HG03457 (cell line): ENCODE results near the gene HUS1B.

ENCODE experiments used
- ATAC-seq: cut with Tn5 transposase; IDR thresholded peaks from one replicate; pipeline ENCODE4 v1.9.1; 2021; ENCODE audit warnings: moderate number of reproducible peaks; ENCODE audit not compliant: unreplicated experiment

Gene HUS1B

DNA sequence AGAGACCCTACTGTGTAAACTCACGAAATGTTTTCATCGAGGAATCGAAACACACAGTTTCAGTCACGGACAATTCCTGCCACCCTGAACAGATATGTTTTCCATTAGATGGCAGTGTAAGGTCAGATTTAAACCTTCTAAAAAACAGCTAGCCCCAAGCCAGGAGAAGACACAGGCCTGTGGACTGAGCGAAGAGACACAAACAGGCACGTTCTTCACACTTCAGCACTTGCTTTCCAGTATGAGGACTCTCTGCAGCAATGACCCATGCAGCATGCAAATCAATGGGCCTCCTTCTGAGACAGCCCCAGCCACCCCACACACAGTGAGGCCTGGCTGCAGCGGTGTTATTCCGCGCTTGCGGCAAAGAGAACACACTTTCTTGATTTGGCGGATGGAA, 31.9 kb downstream of the HUS1B start:
- no peak for ATAC-seq

DNA sequence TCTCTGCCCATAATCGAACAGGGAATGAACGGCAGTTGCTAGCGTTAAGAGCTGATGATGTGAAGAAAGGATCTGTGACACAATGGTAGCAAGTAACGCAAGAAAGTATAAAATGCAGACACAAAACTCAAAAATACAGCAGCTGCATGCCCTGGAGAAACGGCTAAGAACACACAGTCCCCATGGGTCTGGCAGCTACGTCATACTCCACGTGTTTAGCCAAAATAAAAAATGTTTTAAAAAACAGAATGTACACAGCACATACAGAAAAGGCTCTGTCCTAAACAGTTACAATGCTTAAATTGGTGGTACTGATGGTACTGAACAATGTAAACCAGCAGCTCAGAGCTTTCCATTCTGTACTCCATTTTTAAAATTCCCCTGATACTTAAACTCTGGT, 34.4 kb downstream of the HUS1B start:
- ATAC-seq: no peak

DNA sequence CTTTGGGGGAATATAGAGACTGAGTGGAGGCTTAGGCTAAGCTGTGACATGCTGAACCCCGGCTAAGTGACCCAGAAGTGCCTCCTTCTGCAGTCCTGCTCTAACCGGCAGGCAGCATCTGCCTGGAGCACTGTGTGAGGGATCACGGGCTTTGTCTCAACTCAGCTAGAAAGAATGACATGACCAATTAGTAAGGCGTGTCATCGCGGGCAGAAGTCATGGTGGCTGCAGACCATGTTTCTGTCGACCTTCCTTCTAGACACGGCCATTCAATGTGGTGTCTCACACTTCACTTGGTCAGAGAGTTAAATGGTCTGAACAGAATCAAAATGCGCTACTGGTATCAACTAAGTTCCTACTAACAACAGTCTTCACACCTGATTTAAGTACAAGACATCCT, 35.0 kb downstream of the HUS1B start:
- ATAC-seq: no peak

DNA sequence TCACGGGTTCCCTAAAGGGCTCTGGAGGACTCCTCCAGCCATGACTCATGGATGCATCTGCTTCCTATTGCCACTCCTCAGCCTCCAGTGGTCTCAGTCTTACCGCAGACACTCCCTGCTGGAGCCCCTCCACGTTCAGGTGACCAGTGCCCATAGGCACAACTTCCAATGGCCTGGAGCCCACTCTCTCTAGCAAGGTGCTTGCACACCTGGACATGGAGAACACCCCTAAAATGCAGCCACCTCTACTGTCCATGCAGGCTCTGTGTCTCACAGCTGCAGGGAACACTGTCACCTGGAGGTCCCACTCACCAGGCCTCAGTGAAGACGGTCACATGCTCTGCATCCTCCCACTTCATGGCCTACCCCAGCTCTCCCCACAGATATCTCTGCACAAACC, 36.0 kb downstream of the HUS1B start:
- ATAC-seq: no peak

DNA sequence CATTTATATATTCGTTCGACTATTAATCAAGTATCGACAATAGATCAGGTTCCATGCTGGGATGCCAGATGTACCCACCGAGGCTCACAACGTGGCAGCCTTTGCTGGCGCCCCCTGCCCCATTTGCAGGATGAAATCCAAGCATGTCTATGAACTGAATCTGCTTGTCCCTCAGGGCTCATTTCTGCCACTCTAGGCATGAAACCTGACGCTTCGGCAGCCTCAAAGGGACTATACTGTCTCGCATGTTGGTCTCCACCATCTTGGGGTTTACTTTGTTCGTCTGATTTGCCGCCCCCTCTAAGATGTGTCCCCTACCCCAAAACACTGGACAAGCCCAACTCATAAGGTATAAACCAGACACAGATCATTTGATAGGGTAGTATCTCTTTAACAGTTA, 36.7 kb downstream of the HUS1B start:
- no peak for ATAC-seq

DNA sequence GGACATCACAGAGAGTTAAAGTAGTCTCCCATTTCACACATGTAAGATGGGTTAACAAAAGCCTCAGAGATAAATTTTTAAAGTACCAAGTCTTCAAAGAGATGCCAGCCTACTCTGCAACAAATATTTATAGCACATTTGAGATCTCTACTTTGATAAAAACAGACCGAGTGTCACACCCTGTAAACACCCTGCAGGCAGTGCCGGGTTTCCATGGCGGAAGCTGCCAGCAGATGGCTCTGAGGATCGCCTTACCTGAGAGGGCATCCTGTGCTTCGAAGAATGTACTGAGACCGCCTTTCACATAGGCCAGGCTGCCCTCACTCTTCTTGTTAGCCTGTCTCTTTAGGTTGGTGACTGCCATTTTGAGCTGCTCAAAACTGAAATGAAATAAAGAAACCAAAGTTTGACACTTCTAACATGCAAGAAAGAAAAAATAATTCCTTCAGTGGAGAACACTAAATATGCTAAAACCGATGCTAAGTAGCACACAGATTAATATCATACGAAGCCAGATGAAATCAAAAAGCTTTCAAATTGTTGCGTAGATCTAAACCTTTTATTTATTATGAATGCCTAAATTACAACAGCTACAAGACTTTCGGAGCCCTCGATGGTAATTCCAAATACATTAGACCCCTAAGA, 39.3 kb downstream of the HUS1B start:
- ATAC-seq: no peak

DNA sequence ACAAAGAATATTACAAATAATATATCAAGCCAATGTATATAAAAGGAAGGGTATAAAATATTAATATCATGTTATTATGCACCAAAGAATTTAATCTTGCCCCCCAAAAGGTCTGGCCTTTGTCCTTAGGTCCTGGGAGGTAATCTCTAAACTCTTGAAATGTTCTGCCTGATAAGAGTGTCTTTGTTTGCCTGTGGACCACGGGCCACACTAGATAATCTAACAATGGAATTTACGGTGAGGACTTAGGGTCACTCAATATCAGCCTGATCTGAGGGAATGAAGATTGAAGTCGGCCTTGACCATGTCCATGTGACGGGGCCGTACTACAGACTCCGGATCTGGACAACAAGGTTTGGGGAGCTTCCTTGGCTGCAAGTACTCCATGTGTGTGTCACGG, 42.9 kb downstream of the HUS1B start:
- no peak for ATAC-seq

DNA sequence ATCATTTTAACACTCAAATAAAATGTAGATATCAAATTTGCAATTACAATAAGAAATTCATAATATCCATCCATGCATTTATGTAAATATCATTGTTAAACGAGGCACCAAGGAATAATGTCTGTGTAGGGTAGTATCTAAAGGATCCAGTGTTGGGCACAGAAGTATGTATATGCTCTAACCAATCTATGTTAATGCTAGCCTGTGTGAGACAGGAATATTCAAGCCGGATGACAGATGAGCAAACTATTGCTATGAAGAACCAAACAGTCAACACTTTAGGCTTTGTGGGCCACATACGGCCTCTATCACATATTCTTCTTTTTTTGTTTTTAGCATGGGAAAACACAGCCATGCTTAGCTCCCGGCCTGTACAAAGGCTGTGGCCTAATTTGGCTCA, 45.0 kb downstream of the HUS1B start:
- no peak for ATAC-seq

DNA sequence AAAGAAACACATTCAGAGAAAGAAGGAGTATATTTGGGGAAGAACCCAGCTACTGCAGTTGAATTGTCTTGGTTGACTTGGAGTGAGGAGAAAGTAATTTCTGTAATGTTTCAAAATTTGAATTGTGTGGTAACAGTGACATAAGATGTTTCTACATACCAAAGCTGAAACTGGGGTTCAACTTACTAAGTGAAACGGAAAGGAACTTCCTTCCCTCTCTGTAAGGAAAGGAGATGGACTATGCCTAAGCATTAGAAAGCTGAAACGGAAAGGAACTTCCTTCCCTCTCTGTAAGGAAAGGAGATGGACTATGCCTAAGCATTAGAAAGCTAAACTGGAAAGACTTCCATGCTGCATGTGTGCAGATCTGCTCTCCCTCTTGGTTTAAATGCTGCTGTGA, 46.0 kb downstream of the HUS1B start:
- no peak for ATAC-seq

DNA sequence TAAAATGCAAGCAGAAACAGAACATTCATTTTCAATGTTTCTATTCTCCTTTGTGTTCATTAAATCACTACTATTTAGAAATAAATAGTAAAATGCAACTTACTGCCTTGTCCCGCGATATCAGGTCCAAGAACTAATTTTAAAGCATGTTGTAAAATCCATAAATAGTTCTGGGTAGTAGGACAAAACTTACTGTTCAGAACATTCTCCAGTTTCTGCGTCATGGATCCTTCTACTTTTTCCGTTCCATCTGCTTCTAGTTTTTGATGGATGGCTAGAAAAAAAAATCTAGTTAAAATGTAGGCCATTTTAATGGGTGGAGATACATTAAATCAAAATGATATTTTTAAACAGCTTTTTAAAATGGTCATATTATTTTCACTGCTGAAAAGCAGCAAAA, 47.0 kb downstream of the HUS1B start:
- no peak for ATAC-seq

DNA sequence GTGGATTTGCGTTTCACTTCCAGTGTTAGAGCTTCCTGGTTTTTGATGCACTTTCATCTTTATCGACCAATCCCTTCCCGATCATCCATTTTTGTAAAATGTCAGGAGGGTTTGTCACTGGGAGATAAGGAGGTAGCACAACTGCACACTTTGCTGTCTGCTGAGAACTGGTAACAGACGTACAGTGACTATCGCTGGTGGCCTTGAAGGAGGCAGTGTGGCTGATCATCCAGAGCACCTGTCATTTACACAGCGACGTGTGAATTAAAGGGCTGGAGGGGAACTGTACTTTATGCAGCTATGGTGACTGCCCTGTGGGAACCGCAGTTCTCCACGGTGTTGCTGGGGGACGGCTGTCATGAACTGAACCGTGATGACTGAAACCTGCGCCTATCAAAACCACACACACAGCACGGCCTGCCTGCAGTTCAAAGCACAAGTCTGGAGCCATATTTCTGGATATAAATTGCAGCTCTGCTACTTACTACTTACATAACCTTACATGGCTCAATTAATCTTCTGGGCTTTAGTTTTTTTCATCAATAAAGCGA, 50.0 kb downstream of the HUS1B start:
- ATAC-seq: no peak
